NCI-H2107 treated with DMSO at 0.1 percent for 48 hours (cell line): ENCODE results near the gene KMT2E.
"Not testable (repeated sequence)": the region's sequence is repeated elsewhere in the genome, so short reads cannot be mapped to it uniquely, and the experiment has no call there.

ENCODE experiments used
- DNase-seq: peaks from one replicate; lab custom pipeline; 2025; ENCODE audit not compliant: unreplicated experiment; lab: John Stamatoyannopoulos, UW

The KMT2E gene

DNA sequence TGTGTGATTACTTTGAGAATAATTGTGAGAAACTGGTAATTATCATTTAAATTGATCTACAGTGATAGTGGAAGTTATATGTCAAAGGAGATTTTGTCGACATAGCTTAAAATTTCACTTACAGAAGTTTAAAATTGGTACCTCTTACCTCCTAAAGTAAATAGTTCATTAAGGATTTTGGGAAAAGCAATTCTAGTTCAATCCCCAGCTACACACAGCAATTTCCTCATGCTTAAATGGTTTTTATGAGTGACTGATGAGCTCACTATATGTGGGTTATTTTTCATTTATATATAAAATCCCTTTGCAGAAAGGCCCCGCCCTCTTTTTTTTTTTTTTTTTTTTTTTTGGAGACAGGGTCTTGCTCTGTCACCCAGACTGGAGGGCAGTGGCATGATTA is 12.7 kb downstream of the KMT2E start:
- DNase-seq: no peak

DNA sequence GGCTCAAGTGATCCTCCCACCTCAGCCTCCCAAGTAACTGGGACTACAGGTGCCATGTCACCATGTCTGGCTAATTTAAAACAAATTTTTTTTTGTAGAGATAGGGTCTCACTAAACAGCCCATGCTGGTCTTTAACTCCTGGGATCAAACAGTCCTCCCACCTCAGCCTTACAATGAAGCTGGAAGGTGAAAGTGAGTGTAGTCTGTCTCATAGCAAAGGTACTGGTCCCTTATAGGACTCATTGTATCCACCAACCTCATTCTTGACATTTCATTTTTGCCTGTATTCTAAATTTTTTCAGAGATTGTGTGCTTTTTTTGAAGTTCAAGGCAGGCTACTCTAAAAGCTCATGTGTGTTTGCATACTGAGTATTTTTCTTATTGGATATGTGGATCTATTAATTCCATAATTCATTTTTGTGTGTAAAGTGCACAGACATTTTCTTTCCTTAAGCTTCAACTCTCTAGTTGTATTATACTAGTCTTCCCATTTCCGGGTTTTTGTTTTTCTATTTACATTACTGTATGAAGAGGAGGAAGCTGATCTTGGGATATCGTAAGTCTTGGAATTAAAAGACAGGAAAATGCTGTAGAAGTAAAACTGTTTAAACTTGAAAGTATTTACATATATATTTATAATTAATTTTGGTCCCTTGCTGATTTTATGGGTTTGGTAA is 13.3 kb downstream of the KMT2E start:
- no peak for DNase-seq

DNA sequence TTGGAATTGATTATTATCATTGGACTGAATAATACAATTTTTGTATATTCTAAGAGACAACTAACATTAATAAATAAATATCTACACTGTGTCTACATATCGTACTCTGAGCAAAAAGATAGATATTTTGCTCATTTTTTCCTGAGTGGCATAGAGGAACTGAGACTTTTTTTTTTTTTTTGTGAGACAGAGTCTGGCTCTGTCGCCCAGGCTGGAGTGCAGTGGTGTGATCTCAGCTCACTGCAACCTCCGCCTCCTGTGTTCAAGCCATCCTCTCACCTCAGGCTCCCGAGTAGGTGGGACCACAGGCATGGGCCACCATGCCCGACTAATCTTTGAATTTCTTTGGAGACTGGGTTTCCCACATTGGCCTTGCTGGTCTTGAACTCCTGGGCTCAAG is 14.0 kb downstream of the KMT2E start:
- DNase-seq: no peak

DNA sequence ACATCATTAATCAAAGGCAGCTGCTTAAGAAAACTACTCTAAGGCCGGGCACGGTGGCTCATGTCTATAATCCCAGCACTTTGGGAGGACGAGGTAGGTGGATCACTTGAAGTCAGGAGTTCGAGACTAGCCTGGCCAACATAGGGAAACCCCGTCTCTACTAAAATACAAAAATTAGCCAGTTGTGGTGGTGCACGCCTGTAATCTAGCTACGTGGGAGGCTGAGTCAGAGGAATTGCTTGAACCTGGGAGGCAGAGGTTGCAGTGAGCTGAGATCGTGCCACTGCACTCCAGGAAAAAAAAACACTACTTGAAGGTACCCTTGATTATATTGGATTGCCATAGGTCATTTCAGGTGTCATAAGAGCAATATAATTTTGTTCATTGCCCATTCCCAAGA is 14.9 kb downstream of the KMT2E start:
- DNase-seq: not testable (repeated sequence)

- DNase-seq: no peak
These were observed 16.4 kb downstream of the KMT2E start for GRCh38 chr7:105030447-105030846.

- DNase-seq: no peak
These were observed 18.7 kb downstream of the KMT2E start for GRCh38 chr7:105032553-105033214.

DNA sequence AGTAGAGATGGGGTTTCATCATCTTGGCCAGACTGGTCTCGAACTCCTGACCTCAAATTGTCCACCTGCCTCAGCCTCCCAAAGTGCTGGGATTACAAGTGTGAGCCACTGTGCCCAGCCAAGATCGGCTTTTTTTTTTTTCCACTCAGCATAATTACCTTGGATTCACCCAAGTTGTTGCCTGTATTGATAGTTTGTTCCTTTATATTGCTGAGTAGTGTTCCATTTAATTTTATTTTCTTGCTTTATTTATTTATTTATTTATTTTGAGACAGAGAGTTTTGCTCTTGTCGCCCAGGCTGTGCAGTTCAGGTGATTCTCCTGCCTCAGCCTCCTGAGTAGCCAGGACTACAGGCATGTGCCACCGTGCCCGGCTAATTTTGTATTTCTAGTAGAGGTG is 21.3 kb downstream of the KMT2E start:
- no peak for DNase-seq

DNA sequence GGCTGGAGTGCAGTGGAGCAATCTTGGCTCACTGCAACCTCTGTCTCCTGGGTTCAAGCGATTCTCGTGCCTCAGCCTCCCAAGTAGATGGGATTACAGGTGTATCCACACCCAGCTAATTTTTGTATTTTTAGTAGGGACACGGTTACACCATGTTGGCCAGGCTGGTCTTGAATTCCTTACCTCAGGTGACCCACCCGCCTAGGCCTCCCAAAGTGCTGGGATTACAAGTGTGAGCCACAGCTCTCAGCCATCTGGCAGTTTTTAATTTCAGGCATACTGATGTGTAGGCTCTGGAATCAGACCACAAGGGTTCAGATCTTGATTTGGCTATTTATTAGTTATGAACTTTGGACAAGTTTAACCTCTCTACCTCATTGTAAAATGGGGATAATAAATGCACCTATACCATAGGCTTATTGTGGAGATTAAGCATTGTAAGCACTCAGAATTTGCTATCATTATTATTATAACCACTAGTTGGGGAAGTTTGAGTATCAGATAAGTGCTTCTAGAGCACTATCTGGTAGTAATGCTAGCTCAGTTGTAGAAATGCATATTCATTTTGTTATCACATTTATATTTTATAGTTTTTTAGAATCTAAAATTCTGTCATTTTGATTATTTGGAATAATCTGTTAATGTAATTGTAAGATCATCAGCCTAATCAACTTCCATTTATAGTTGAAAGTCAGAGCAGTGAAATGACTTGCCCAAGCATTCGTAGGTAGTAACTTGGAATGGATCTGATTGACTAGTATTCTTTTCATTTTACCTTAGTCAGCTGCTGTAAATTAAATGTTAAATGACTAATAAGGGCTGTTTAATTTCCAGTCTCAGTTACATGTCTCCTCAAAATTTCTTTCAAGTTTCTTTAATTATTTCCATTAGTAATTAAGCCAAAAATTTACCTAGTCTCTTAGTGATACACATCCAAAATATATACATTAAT is 22.5 kb downstream of the KMT2E start:
- DNase-seq: no peak

DNA sequence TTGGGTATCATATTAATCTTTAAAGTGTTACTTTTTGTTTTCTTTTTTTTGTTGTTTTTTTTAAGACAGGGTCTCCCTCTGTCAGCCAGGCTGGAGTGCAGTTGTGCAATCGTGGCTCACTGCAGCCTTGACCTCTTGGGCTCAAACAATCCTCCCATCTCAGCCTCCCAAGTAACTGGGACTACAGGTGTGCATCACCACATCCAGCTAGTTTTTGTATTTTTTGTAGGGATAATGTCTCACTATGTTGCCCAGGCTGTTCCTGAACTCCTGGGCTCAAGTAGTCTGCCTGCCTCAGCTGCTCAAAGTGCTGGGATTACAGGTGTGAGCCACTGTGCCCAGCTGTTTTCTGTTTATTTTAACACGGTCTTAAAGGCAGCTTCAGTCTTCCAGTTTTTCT is 23.3 kb downstream of the KMT2E start:
- no peak for DNase-seq

GRCh38 chr7:105044449-105045070 is 30.6 kb downstream of the KMT2E start:
- no peak for DNase-seq

DNA sequence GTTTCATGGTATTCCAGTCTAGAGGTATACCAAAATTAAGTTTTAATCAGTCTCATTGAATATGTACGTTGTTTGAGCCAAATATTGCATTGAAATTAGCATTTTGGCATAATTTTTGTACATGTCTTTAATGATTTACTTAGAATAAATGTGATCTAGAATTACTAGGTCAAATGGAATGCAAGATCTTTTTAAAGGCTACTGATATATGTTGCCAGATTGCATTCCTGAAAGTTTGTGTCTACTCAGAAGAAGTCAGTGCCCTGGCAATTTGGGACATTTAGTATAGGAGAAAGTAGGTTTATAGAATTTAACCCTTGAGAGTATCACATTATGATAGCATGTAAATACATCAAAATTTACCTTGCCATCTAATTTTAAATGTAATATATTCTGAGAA is 32.4 kb downstream of the KMT2E start:
- DNase-seq: no peak

GRCh38 chr7:105047932-105048331 is 33.9 kb downstream of the KMT2E start:
- no peak for DNase-seq

DNA sequence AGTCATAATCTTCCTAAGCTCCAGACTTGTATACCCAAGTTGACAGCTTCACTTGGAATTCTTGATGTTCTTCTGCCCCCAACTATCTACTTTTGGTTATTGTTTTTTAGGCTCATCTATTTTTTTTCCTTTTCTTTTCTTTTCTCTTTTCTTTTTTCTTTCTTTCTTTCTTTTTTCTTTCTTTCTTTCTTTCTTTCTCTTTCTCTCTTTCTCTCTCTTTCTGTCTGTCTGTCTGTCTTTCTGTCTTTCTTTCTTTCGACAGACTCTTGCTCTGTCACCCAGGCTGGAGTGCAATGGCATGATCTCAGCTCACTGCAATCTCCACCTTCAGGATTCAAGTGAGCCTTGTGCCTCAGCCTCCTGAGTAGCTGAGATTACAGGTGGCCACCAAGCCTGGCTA is 36.5 kb downstream of the KMT2E start:
- DNase-seq: no peak

DNA sequence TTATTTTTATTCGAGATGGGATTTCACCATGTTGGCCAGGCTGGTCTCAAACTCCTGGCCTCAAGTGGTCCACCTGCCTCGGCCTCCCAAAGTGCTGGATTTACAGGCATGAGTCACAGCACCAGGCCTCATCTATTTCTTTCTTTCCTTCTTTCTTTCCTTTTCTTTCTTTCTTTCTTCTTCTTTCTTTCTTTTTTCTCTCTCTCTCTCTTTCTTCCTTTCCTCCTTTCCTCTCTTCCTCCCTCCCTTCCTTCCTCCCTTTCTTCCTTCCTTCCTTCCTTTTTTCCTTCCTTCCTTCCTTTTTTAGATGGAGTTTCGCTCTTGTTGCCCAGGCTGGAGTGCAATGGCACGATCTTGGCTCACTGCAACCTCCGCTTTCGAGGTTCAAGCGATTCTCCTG is 36.9 kb downstream of the KMT2E start:
- not testable (repeated sequence) for DNase-seq

GRCh38 chr7:105055084-105055483 is 41.1 kb downstream of the KMT2E start:
- DNase-seq: no peak

DNA sequence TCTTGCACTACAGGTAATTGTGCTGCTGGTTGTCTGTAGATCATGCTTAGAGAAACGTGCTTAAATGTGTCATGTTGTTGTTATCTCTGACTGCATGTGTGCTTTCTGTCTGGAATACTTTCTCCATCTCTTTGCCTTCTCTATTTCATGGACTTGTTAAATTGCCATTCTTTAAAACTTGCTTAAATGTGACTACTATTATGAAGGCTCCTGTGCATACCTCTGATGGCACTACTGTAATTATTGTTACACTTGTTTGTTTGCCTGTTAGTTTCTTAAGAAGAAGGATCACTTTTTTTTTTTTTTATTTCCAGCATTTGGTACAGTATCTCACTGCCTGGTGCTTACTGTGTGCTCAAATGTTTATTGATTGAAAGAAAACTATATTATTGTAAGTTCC is 41.6 kb downstream of the KMT2E start:
- DNase-seq: no peak

- no peak for DNase-seq
These were observed 43.5 kb downstream of the KMT2E start for GRCh38 chr7:105057472-105057871.

GRCh38 chr7:105060437-105060836 is 46.4 kb downstream of the KMT2E start:
- no peak for DNase-seq

GRCh38 chr7:105060923-105061322 is 46.9 kb downstream of the KMT2E start:
- DNase-seq: no peak

- DNase-seq: no peak
These were observed 51.1 kb downstream of the KMT2E start for GRCh38 chr7:105065104-105065503.

- peak; percentile 70 for DNase-seq
These were observed 53.7 kb downstream of the KMT2E start for GRCh38 chr7:105067691-105068090.
